Keratinocyte (primary cell): ENCODE data around the gene EPHB2.

Source experiments
- EZH2 ChIP-seq: IDR thresholded peaks from one replicate; pipeline ENCODE4 v1.6.1; 2012; ENCODE audit warnings: inconsistent platforms, mild to moderate bottlenecking, low read length, moderate library complexity
- TF ChIP-seq, protein P1 (sequence below), 3 experiments: IDR thresholded peaks in 1 of 3; conservative IDR thresholded peaks in 1 of 3; optimal IDR thresholded peaks in 1 of 3; 2 replicates in 2 of 3; 3 replicates in 1 of 3; pipeline versions ENCODE3 to v1.5.1; 2011; ENCODE audit warnings: low read length in 3 of 3, mild to moderate bottlenecking in 3 of 3, moderate library complexity in 2 of 3, control low read depth in 1 of 3, inconsistent platforms in 1 of 3; ENCODE audit not compliant: insufficient read depth in 2 of 3; ENCODE audit errors: extremely low read depth in 1 of 3

- TF ChIP-seq, protein P1, sequence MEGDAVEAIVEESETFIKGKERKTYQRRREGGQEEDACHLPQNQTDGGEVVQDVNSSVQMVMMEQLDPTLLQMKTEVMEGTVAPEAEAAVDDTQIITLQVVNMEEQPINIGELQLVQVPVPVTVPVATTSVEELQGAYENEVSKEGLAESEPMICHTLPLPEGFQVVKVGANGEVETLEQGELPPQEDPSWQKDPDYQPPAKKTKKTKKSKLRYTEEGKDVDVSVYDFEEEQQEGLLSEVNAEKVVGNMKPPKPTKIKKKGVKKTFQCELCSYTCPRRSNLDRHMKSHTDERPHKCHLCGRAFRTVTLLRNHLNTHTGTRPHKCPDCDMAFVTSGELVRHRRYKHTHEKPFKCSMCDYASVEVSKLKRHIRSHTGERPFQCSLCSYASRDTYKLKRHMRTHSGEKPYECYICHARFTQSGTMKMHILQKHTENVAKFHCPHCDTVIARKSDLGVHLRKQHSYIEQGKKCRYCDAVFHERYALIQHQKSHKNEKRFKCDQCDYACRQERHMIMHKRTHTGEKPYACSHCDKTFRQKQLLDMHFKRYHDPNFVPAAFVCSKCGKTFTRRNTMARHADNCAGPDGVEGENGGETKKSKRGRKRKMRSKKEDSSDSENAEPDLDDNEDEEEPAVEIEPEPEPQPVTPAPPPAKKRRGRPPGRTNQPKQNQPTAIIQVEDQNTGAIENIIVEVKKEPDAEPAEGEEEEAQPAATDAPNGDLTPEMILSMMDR (optimal IDR thresholded peaks at IDR 0.05 in 1 of 3, IDR thresholded peaks at IDR 0.05 in 1 of 3, conservative IDR thresholded peaks at IDR 0.05 in 1 of 3; ENCODE audit: extremely low read depth in 1 of 3, insufficient read depth in 2 of 3, low read length in 3 of 3): no peak
- TF ChIP-seq EZH2: no peak
Measured at GRCh38 chr1:22932803-22933470, 222.3 kb downstream of the EPHB2 start.
